ENCODE measurements around the gene PGBD5. TPM values are rescaled to one million over a fixed set of nuclear protein-coding genes. Genes with fewer than 3 reads are reported as not detected.

PGBD5 gene
- polyA plus RNA-seq, 1 experiment, result 1.0 TPM

DNA sequence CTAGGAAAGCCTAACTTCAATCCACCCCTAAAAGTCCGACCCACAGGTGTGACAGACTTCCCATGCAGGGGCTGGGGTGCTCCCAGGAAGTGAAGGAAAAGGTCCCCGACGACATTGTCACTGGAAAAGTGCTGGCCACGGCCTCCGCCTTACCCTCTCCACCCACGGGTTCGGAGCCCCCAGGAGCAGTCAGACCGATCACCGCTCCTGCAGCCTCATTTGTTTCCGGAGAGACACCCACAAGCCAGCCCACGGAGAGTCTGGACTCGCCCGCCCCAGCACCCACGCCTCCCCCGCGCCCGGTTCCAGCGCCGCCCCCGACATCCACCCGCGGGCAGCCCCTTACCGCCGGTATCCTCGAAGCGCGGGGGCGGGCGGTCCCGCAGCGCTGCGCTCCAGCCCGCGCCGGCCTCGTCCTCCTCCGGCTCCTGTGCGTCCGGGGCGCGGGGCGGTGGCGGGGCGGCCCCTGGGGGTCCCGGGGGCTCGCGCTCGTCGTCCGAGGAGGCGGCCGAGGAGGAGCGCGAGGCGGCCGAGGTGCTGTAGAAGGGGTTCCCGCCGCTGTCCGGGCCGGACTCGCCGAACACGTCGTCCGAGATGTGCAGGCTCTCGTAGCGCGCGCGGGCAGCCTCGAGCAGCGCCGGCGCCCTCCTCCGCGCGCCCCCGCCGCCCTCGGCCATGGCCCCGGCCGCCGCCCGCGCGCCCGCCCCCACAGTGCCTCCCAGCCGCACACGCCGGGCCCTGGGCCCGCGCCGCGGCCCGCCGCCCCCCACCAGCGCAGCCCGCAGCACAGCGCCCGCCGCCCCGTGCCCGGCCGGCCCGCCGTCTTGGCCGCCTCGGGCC, 660 bp downstream of the PGBD5 start:
- TF ChIP-seq, protein P1, sequence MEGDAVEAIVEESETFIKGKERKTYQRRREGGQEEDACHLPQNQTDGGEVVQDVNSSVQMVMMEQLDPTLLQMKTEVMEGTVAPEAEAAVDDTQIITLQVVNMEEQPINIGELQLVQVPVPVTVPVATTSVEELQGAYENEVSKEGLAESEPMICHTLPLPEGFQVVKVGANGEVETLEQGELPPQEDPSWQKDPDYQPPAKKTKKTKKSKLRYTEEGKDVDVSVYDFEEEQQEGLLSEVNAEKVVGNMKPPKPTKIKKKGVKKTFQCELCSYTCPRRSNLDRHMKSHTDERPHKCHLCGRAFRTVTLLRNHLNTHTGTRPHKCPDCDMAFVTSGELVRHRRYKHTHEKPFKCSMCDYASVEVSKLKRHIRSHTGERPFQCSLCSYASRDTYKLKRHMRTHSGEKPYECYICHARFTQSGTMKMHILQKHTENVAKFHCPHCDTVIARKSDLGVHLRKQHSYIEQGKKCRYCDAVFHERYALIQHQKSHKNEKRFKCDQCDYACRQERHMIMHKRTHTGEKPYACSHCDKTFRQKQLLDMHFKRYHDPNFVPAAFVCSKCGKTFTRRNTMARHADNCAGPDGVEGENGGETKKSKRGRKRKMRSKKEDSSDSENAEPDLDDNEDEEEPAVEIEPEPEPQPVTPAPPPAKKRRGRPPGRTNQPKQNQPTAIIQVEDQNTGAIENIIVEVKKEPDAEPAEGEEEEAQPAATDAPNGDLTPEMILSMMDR (IDR thresholded peaks at IDR 0.05; ENCODE audit: low read depth, low read length), result no peak
- ChIA-PET CTCF (no interaction called here), POLR2A (no interaction called here)
- Histone ChIP-seq H3K4me3 (ENCODE audit: low read depth, low read length) (peak overlapping the region; percentile 34), H3K27me3 (ENCODE audit: control insufficient read depth, insufficient read depth, low read length) (peaks cover 31% of the 10 kb centered on the region), H3K9me3 (ENCODE audit: control insufficient read depth, insufficient read depth, low read length) (no peaks in the 10 kb centered on the region), H3K27ac (ENCODE audit: low read depth, low read length) (no peak overlapping the region)
- no peak for DNase-seq (ENCODE audit: low read depth, low spot score)

DNA sequence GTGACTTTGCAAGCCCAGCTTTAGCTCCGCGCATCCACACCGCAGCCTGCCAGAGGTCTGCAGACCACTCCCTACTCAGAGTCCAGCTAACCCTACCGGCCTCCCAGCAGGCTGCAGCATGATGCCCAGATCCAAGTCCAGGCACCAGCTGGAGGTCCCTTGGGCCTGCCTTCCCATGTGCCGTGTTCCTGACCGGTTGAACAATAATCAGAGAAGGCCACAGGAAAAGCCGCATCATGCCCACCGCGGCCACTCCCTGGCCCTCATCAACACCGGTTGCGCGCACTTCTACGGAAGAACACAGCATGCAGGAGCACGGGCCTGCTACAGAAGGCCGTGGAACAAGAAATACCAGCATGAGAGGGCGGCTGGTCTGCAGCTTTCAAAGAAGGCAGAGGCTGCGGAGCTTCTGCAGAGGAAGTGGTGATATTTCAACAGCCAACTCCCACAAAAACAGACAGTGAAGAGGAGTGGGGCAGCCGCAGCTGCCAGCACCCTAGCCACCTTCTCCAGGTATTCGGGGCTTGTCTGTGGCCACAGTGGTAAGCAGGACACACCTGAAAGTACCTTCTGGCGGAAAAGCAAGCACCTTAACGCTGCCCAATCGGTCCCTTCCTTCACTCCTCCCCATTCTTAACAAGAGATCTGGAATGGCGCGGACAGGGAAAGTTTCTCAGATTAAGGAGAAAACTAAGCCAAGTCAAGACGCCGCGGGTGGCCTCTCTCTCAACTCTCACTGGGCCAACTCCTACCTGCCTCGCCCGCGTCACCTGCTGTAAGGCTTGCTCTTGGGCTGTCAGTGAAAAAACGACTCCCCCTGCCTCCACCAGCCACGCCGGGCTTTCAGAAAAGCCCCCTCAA, 1.5 kb downstream of the PGBD5 start:
- ChIA-PET POLR2A (no interaction called here), CTCF (interaction anchor here (0.6 kb wide), 1 partner anchor 18 kb away, joined by 5 read pairs; no protein-coding TSS in a partner anchor)
- Histone ChIP-seq H3K4me3 (ENCODE audit: low read depth, low read length) (peak overlapping the region; percentile 27), H3K9me3 (ENCODE audit: control insufficient read depth, insufficient read depth, low read length) (no peaks in the 10 kb centered on the region), H3K27ac (ENCODE audit: low read depth, low read length) (no peak overlapping the region), H3K27me3 (ENCODE audit: control insufficient read depth, insufficient read depth, low read length) (peaks cover 31% of the 10 kb centered on the region)
- DNase-seq (ENCODE audit: low read depth, low spot score), result no peak
- TF ChIP-seq, protein P1 (IDR thresholded peaks at IDR 0.05; ENCODE audit: low read depth, low read length), result no peak

DNA sequence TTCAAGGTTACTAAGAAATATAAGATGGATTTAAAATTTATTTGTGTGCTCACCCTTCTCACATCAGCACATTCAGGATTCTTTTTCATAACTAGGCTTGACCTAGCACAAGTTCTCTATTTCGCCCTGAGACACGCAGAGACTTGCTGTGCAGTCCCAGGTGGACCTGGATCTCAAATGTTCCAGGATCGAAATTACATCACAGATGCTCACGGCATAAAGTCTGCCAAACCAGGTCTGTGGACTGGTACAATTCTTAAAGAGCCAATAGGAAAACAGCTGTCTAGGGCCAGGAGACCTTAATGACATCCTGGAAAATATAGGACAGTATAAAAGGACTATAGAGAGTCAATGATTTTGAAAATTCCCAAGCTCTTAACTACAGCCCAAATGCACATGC, 2.2 kb downstream of the PGBD5 start:
- ChIA-PET POLR2A (no interaction called here), CTCF (no interaction called here)
- DNase-seq (ENCODE audit: low read depth, low spot score), result no peak
- H3K4me3 ChIP-seq (ENCODE audit: low read depth, low read length), result no peak overlapping the region
- H3K27ac ChIP-seq (ENCODE audit: low read depth, low read length), result no peak overlapping the region
- TF ChIP-seq, protein P1 (IDR thresholded peaks at IDR 0.05; ENCODE audit: low read depth, low read length), result no peak
- peaks cover 31% of the 10 kb centered on the region for H3K27me3 ChIP-seq (ENCODE audit: control insufficient read depth, insufficient read depth, low read length)
- H3K9me3 ChIP-seq (ENCODE audit: control insufficient read depth, insufficient read depth, low read length), result no peaks in the 10 kb centered on the region

DNA sequence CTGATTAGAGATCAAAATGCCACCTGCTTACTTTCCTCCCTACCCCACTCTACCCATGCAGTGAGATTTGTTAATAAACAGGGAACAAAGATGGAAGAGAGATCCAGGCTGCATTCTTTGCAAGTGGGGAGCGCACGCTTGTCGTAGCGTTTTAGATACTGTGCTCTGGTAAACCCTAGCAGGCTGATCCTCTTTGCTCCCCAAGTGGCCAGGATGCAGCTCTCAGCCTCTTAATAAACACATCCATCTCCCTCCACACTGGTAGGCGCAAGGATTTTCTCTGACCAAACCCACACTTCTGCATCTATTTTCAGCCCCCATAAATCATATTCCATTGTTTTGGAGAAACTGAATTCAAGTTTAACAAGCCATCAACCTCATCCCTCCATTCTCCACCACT, 2.9 kb downstream of the PGBD5 start:
- H3K27ac ChIP-seq (ENCODE audit: low read depth, low read length), result no peak overlapping the region
- peaks cover 31% of the 10 kb centered on the region for H3K27me3 ChIP-seq (ENCODE audit: control insufficient read depth, insufficient read depth, low read length)
- no peak overlapping the region for H3K4me3 ChIP-seq (ENCODE audit: low read depth, low read length)
- TF ChIP-seq, protein P1 (IDR thresholded peaks at IDR 0.05; ENCODE audit: low read depth, low read length), result no peak
- DNase-seq (ENCODE audit: low read depth, low spot score), result no peak
- ChIA-PET POLR2A (no interaction called here), CTCF (no interaction called here)
- no peaks in the 10 kb centered on the region for H3K9me3 ChIP-seq (ENCODE audit: control insufficient read depth, insufficient read depth, low read length)

Data from AG04450 (cell line).